ENCODE measurements around the gene SMCO1.
"Not testable (repeated sequence)": the region's sequence is repeated elsewhere in the genome, so short reads cannot be mapped to it uniquely, and the experiment has no call there.

Gene SMCO1

GRCh38 chr3:196521291-196521690 is 6.1 kb upstream of the SMCO1 start:
- DNase-seq (ENCODE audit: low spot score) = not testable (repeated sequence)

- no peak for DNase-seq (ENCODE audit: low spot score)
Measured at GRCh38 chr3:196519718-196520082, 4.6 kb upstream of the SMCO1 start.

GRCh38 chr3:196518966-196519717 is 4.0 kb upstream of the SMCO1 start:
- peak; percentile 75 for DNase-seq (ENCODE audit: low spot score)

- no peak for DNase-seq (ENCODE audit: low spot score)
Measured at GRCh38 chr3:196517919-196518318, 2.8 kb upstream of the SMCO1 start.

- DNase-seq (ENCODE audit: low spot score) = no peak
Measured at GRCh38 chr3:196517162-196517800, 2.1 kb upstream of the SMCO1 start.

- DNase-seq (ENCODE audit: low spot score) = no peak
Measured at GRCh38 chr3:196514350-196514716, 813 bp downstream of the SMCO1 start.

GRCh38 chr3:196513697-196514349 is 1.3 kb downstream of the SMCO1 start:
- no peak for DNase-seq (ENCODE audit: low spot score)

GRCh38 chr3:196511646-196512425 is 3.3 kb downstream of the SMCO1 start:
- DNase-seq (ENCODE audit: low spot score) = not testable (repeated sequence)

GRCh38 chr3:196511108-196511507 is 4.0 kb downstream of the SMCO1 start:
- not testable (repeated sequence) for DNase-seq (ENCODE audit: low spot score)

GRCh38 chr3:196506687-196507086 is 8.5 kb downstream of the SMCO1 start:
- DNase-seq (ENCODE audit: low spot score) = no peak

GRCh38 chr3:196504556-196504955 is 10.6 kb downstream of the SMCO1 start:
- DNase-seq (ENCODE audit: low spot score) = no peak

GRCh38 chr3:196504077-196504398 is 11.1 kb downstream of the SMCO1 start:
- DNase-seq (ENCODE audit: low spot score) = not testable (repeated sequence)

GRCh38 chr3:196503196-196504076 is 11.7 kb downstream of the SMCO1 start, which contains the start of gene RNF168:
RNF168 (minus strand) TSS chr3:196503768; CDS start chr3:196503173, 595 bp downstream.
- DNase-seq (ENCODE audit: low spot score) = peak; percentile 97

- DNase-seq (ENCODE audit: low spot score) = peak; percentile 55
Measured at GRCh38 chr3:196502775-196503195, 12.4 kb downstream of the SMCO1 start.

GRCh38 chr3:196501316-196502044 is 13.7 kb downstream of the SMCO1 start:
- peak; percentile 18 for DNase-seq (ENCODE audit: low spot score)

GRCh38 chr3:196499807-196500524 is 15.2 kb downstream of the SMCO1 start:
- peak; percentile 14 for DNase-seq (ENCODE audit: low spot score)

- no peak for DNase-seq (ENCODE audit: low spot score)
Measured at GRCh38 chr3:196499061-196499460, 16.1 kb downstream of the SMCO1 start.

- no peak for DNase-seq (ENCODE audit: low spot score)
Measured at GRCh38 chr3:196498297-196498696, 16.8 kb downstream of the SMCO1 start.

GRCh38 chr3:196496183-196496582 is 19.0 kb downstream of the SMCO1 start:
- DNase-seq (ENCODE audit: low spot score) = no peak

GRCh38 chr3:196493292-196493691 is 21.9 kb downstream of the SMCO1 start:
- DNase-seq (ENCODE audit: low spot score) = no peak
